Type B pancreatic cell (in vitro differentiated cells): ENCODE results near the gene KIF19. TPM values are rescaled to one million over a fixed set of nuclear protein-coding genes. Genes with fewer than 3 reads are reported as not detected.

Experiments used
- DNase-seq: peaks from one replicate; pipeline ENCODE4 v3.0.0; 2021; ENCODE audit warnings: mixed read lengths; ENCODE audit not compliant: unreplicated experiment; ENCODE audit errors: extremely low spot score
- H3K27ac Mint-ChIP-seq: 2 replicates; pipeline ENCODE4 v1.8.0; 2021; ENCODE audit warnings: mild to moderate bottlenecking, mixed read lengths
- H3K27me3 Mint-ChIP-seq: 2 replicates; pipeline ENCODE4 v1.8.0; 2021; ENCODE audit warnings: mixed read lengths
- H3K36me3 Mint-ChIP-seq: 2 replicates; pipeline ENCODE4 v1.8.0; 2021; ENCODE audit warnings: mixed read lengths
- H3K4me1 Mint-ChIP-seq: one replicate; pipeline ENCODE4 v1.8.0; 2021; ENCODE audit warnings: mixed read lengths; ENCODE audit not compliant: unreplicated experiment
- H3K4me3 Mint-ChIP-seq: 2 replicates; pipeline ENCODE4 v1.8.0; 2021; ENCODE audit warnings: mild to moderate bottlenecking, mixed read lengths
- H3K9me3 Mint-ChIP-seq: 2 replicates; pipeline ENCODE4 v1.8.0; 2021; ENCODE audit warnings: mixed read lengths
- total RNA-seq: library from RNA; stranded (reverse); gene quantifications from 2 replicates; pipeline ENCODE4 v1.2.1, GENCODE V29; 2021; ENCODE audit warnings: low replicate concordance
- TF ChIP-seq, protein P1 (sequence below): fragments of 200-600 bp; sonication (generic); conservative IDR thresholded peaks from 2 replicates; pipeline ENCODE4 v1.5.0; 2021; ENCODE audit warnings: antibody characterized with exemption, mild to moderate bottlenecking

The KIF19 gene
- total RNA-seq, 1 donor from 2014 or later: 2.9 TPM

DNA sequence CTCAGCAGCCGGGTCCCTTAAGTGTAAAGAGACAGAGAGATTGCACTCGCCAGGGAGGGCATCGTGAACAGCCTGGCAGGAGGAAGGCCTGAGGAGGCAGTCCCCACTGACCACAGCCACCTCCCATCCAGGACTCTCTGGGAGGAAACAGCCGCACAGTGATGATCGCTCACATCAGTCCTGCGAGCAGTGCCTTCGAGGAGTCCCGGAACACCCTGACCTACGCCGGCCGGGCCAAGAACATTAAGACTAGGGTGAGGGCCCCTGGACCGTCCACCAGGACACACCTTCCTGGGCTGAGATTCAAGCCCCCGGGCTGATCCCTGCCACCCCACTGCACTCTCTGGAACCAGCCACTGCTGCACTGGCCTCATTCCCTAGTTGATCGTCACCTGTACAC lies 21.6 kb downstream of the KIF19 start:
- Mint-ChIP-seq H3K27me3 (peaks cover 56% of the 10 kb centered on the region), H3K9me3 (no peaks in the 10 kb centered on the region), H3K4me3 (no peak overlapping the region), H3K4me1 (no peaks in the 10 kb centered on the region), H3K36me3 (no peaks in the 10 kb centered on the region), H3K27ac (no peak overlapping the region)
- DNase-seq: no peak
- TF ChIP-seq, protein P1, sequence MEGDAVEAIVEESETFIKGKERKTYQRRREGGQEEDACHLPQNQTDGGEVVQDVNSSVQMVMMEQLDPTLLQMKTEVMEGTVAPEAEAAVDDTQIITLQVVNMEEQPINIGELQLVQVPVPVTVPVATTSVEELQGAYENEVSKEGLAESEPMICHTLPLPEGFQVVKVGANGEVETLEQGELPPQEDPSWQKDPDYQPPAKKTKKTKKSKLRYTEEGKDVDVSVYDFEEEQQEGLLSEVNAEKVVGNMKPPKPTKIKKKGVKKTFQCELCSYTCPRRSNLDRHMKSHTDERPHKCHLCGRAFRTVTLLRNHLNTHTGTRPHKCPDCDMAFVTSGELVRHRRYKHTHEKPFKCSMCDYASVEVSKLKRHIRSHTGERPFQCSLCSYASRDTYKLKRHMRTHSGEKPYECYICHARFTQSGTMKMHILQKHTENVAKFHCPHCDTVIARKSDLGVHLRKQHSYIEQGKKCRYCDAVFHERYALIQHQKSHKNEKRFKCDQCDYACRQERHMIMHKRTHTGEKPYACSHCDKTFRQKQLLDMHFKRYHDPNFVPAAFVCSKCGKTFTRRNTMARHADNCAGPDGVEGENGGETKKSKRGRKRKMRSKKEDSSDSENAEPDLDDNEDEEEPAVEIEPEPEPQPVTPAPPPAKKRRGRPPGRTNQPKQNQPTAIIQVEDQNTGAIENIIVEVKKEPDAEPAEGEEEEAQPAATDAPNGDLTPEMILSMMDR: no peak

- TF ChIP-seq, protein P1: no peak
- H3K27ac Mint-ChIP-seq: no peak overlapping the region
- no peaks in the 10 kb centered on the region for H3K9me3 Mint-ChIP-seq
- no peaks in the 10 kb centered on the region for H3K4me1 Mint-ChIP-seq
- peaks cover 71% of the 10 kb centered on the region for H3K27me3 Mint-ChIP-seq
- no peak for DNase-seq
- H3K4me3 Mint-ChIP-seq: no peak overlapping the region
- no peaks in the 10 kb centered on the region for H3K36me3 Mint-ChIP-seq
Observed at GRCh38 chr17:74349120-74349519, 23.1 kb downstream of the KIF19 start.

GRCh38 chr17:74350486-74350885 lies 24.5 kb downstream of the KIF19 start:
- Mint-ChIP-seq H3K36me3 (no peaks in the 10 kb centered on the region), H3K27me3 (peaks cover 84% of the 10 kb centered on the region), H3K4me1 (no peaks in the 10 kb centered on the region), H3K27ac (no peak overlapping the region), H3K4me3 (no peak overlapping the region), H3K9me3 (no peaks in the 10 kb centered on the region)
- no peak for DNase-seq
- TF ChIP-seq, protein P1: no peak

DNA sequence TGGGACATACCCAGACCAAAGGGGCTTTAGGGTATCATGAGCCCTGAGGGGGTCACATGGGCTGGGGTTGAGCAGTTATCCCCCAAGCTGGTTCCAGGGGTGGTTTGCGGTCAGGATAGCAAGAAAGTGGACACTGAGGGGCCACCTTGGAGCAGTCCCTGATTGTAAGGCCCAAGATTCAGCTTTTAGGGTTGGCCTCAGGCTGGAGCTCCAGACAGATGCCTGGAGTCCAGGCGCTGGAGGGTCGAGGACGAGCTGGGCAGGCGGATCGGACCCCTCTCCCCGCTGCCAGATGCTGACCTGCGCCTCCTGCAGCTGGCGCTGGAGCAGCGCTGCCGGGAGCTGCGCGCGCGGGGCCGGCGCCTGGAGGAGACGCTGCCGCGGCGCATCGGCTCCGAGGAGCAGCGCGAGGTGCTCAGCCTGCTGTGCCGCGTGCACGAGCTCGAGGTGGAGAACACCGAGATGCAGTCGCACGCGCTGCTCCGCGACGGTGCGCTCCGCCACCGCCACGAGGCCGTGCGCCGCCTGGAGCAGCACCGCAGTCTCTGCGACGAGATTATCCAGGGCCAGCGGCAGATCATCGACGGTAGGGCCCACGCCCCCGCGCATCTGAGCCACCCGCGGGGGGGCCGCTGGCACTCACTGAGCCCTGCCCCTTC lies 25.7 kb downstream of the KIF19 start:
- H3K4me1 Mint-ChIP-seq: no peaks in the 10 kb centered on the region

GRCh38 chr17:74353446-74354060 lies 27.5 kb downstream of the KIF19 start:
- TF ChIP-seq, protein P1: no peak
- Mint-ChIP-seq H3K36me3 (no peaks in the 10 kb centered on the region), H3K27me3 (peaks cover 85% of the 10 kb centered on the region), H3K9me3 (no peaks in the 10 kb centered on the region), H3K4me1 (peaks cover 4% of the 10 kb centered on the region), H3K4me3 (no peak overlapping the region), H3K27ac (no peak overlapping the region)
- no peak for DNase-seq

More for the DNA sequence above, 25.7 kb downstream of the KIF19 start:
- no peaks in the 10 kb centered on the region for H3K36me3 Mint-ChIP-seq
- TF ChIP-seq, protein P1: peak; percentile 50
- H3K4me3 Mint-ChIP-seq: no peak overlapping the region
- no peak overlapping the region for H3K27ac Mint-ChIP-seq
- H3K9me3 Mint-ChIP-seq: no peaks in the 10 kb centered on the region
- no peak for DNase-seq
- H3K27me3 Mint-ChIP-seq: peaks cover 95% of the 10 kb centered on the region
